Measurements from ENCODE around the gene SLC39A11. TPM values are rescaled to one million over a fixed set of nuclear protein-coding genes. Genes with fewer than 3 reads are reported as not detected.

SLC39A11 gene
- total and polyA plus RNA-seq, 4 donors, result 9.3 to 49.3 (median 24.7) TPM

DNA sequence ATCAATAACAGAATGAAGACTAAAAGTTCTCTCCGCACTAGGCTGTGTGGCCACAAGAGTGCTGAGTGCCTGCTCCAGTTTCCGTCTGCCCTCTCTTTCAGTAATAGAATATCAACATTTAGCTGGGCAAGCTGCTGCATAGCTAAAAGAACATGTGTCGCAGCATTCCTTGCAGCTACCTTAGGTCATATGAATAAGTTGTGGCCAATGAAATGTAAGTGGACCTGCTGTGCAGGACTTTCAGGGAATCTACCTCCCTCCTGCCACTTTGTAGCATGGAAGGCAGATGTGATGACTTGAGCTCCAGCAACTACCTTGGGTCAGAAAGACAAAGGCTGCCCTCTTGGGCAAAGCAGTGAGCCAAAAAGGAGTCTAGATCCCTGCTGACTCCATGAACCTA lies 25.4 kb downstream of the SLC39A11 start:
- TF ChIP-seq, protein P1, sequence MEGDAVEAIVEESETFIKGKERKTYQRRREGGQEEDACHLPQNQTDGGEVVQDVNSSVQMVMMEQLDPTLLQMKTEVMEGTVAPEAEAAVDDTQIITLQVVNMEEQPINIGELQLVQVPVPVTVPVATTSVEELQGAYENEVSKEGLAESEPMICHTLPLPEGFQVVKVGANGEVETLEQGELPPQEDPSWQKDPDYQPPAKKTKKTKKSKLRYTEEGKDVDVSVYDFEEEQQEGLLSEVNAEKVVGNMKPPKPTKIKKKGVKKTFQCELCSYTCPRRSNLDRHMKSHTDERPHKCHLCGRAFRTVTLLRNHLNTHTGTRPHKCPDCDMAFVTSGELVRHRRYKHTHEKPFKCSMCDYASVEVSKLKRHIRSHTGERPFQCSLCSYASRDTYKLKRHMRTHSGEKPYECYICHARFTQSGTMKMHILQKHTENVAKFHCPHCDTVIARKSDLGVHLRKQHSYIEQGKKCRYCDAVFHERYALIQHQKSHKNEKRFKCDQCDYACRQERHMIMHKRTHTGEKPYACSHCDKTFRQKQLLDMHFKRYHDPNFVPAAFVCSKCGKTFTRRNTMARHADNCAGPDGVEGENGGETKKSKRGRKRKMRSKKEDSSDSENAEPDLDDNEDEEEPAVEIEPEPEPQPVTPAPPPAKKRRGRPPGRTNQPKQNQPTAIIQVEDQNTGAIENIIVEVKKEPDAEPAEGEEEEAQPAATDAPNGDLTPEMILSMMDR (IDR thresholded peaks at IDR 0.05; ENCODE audit: control extremely low read depth, extremely low read depth), result no peak

DNA sequence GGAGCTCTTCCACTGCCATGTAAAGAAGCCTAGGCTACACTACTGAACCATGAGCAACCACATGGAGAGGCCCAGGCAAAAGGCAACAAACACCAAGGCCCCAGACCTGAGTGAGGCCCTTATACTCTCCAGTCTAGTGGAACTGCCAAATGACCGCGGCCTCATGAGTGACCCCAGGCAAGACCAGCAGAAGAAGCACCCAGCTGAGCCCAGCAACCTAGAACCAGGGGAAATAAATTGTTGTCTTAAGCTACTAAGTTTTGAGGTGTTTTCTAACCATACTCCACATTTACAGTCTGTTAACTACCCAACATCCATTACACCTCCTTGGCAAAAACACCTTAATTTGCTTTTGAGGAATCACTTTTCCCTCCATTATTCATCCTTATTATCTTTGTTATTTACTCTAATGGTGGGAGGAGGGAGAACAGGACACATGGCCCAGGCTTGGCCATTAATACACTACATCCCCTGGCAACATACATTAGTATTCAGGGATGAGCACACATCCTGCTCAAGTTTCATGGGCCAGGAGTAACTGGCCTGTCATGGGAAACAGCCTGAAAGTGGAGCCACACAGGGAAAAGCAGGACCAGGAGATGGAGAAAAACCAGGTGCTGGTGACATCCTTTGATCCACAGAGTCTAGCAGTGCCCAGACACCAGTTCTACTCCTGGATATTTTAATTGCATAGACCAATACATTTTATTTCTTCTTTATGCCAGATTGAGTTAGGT lies 26.2 kb downstream of the SLC39A11 start:
- 97 to 100% methylated on average over 2 of the region's 2 CpGs for WGBS, 2 donors
- Histone ChIP-seq H3K9me3 (ENCODE audit: control insufficient read depth in 4 of 4, insufficient read depth in 3 of 4, low read length in 3 of 4) (peaks cover 0 to 5% (median 0%) of the 10 kb centered on the region in 4 donors), H3K36me3 (ENCODE audit: control insufficient read depth in 4 of 4, insufficient read depth in 4 of 4, low read length in 4 of 4) (no peaks in the 10 kb centered on the region), H3K4me3 (no peak overlapping the region), H3K9ac (ENCODE audit: insufficient read depth in 1 of 2, low read length in 2 of 2) (no peak overlapping the region), H3K27me3 (ENCODE audit: control insufficient read depth in 3 of 3, insufficient read depth in 3 of 3, low read length in 2 of 3) (no peaks in the 10 kb centered on the region), H3K27ac (ENCODE audit: low read depth in 1 of 2, low read length in 1 of 2) (no peak overlapping the region), H3K4me1 (ENCODE audit: control insufficient read depth in 5 of 5, insufficient read depth in 5 of 5, low read length in 5 of 5) (peaks cover 0 to 14% (median 2%) of the 10 kb centered on the region in 5 donors)
- no peak for DNase-seq
- TF ChIP-seq, protein P1 (IDR thresholded peaks at IDR 0.05; ENCODE audit: control extremely low read depth, extremely low read depth), result no peak
- no peak for ATAC-seq (ENCODE audit: insufficient read depth, low FRiP score)

More for the DNA sequence above, 25.4 kb downstream of the SLC39A11 start:
- H3K36me3 ChIP-seq (ENCODE audit: control insufficient read depth in 4 of 4, insufficient read depth in 4 of 4, low read length in 4 of 4), result peaks cover 0 to under 1% (median 0%) of the 10 kb centered on the region in 4 donors
- H3K9ac ChIP-seq (ENCODE audit: insufficient read depth in 1 of 2, low read length in 2 of 2), result no peak overlapping the region
- H3K27ac ChIP-seq (ENCODE audit: low read depth in 1 of 2, low read length in 1 of 2), result no peak overlapping the region
- no peak overlapping the region for H3K4me3 ChIP-seq
- peaks cover 0 to 5% (median 0%) of the 10 kb centered on the region in 4 donors for H3K9me3 ChIP-seq (ENCODE audit: control insufficient read depth in 4 of 4, insufficient read depth in 3 of 4, low read length in 3 of 4)
- ATAC-seq (ENCODE audit: insufficient read depth, low FRiP score) (no peak), DNase-seq (no peak)
- 96 to 99% methylated on average over 3 of the region's 3 CpGs for WGBS, 2 donors
- peaks cover 0 to 14% (median 2%) of the 10 kb centered on the region in 5 donors for H3K4me1 ChIP-seq (ENCODE audit: control insufficient read depth in 5 of 5, insufficient read depth in 5 of 5, low read length in 5 of 5)
- H3K27me3 ChIP-seq (ENCODE audit: control insufficient read depth in 3 of 3, insufficient read depth in 3 of 3, low read length in 2 of 3), result no peaks in the 10 kb centered on the region

DNA sequence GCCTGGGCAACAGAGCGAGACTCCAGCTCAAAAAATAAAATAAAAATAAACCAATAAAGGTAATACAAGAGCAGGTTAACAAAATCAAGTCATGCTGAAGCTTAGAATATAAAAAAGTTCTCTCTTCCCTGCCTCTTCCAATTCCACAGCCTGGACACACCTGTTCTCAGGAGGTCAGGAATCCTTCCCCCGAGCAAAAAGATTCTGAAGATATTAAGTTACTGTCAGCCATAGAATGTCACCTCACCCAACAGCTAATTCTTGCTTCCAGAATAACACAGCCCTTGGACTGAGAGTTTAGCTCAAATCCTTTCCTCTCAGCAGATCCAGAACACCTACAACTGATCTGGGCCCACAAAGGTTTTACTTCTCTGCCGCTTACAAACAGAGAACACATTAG lies 27.1 kb downstream of the SLC39A11 start:
- no peak for DNase-seq
- TF ChIP-seq, protein P1 (IDR thresholded peaks at IDR 0.05; ENCODE audit: control extremely low read depth, extremely low read depth), result no peak
- Histone ChIP-seq H3K36me3 (ENCODE audit: control insufficient read depth in 4 of 4, insufficient read depth in 4 of 4, low read length in 4 of 4) (no peaks in the 10 kb centered on the region), H3K27ac (ENCODE audit: low read depth in 1 of 2, low read length in 1 of 2) (no peak overlapping the region), H3K9ac (ENCODE audit: insufficient read depth in 1 of 2, low read length in 2 of 2) (no peak overlapping the region), H3K4me1 (ENCODE audit: control insufficient read depth in 5 of 5, insufficient read depth in 5 of 5, low read length in 5 of 5) (peaks cover 0 to 14% (median 2%) of the 10 kb centered on the region in 5 donors), H3K27me3 (ENCODE audit: control insufficient read depth in 3 of 3, insufficient read depth in 3 of 3, low read length in 2 of 3) (no peaks in the 10 kb centered on the region), H3K4me3 (no peak overlapping the region), H3K9me3 (ENCODE audit: control insufficient read depth in 4 of 4, insufficient read depth in 3 of 4, low read length in 3 of 4) (peaks cover 0 to 5% (median 0%) of the 10 kb centered on the region in 4 donors)
- no peak for ATAC-seq (ENCODE audit: insufficient read depth, low FRiP score)
- WGBS, 2 donors, result 96 to 97% methylated on average over 3 of the region's 3 CpGs

Data from lung (tissue), 12 donors.